GM18505 (cell line): ENCODE data around the gene TMEM117.

Source experiments
- ATAC-seq: cut with Tn5 transposase; IDR thresholded peaks from one replicate; pipeline ENCODE4 v1.9.1; 2021; ENCODE audit not compliant: unreplicated experiment
- POLR2A ChIP-seq: IDR thresholded peaks from 4 replicates; pipeline ENCODE4 v1.6.1; 2011; ENCODE audit warnings: borderline replicate concordance; ENCODE audit not compliant: insufficient read depth, insufficient read length; ENCODE audit errors: extremely low read depth

TMEM117 gene

GRCh38 chr12:43887397-43887796 is 51.5 kb downstream of the TMEM117 start:
- ATAC-seq, result no peak

GRCh38 chr12:43891856-43892574 is 56.1 kb downstream of the TMEM117 start:
- no peak for ATAC-seq
- no peak for TF ChIP-seq POLR2A

More at GRCh38 chr12:43887397-43887796, 51.5 kb downstream of the TMEM117 start:
- no peak for TF ChIP-seq POLR2A

GRCh38 chr12:43893670-43894069 is 57.8 kb downstream of the TMEM117 start:
- no peak for TF ChIP-seq POLR2A
- no peak for ATAC-seq

GRCh38 chr12:43895580-43896206 is 59.8 kb downstream of the TMEM117 start:
- no peak for TF ChIP-seq POLR2A
- ATAC-seq, result no peak

- no peak for ATAC-seq
- no peak for TF ChIP-seq POLR2A
Measured at GRCh38 chr12:43896496-43896895, 60.6 kb downstream of the TMEM117 start.

GRCh38 chr12:43898474-43898873 is 62.6 kb downstream of the TMEM117 start:
- TF ChIP-seq POLR2A, result no peak
- no peak for ATAC-seq

- no peak for ATAC-seq
- TF ChIP-seq POLR2A, result no peak
Measured at GRCh38 chr12:43899574-43899973, 63.7 kb downstream of the TMEM117 start.

GRCh38 chr12:43903686-43904085 is 67.8 kb downstream of the TMEM117 start:
- no peak for TF ChIP-seq POLR2A
- no peak for ATAC-seq

GRCh38 chr12:43912859-43913258 is 77.0 kb downstream of the TMEM117 start:
- no peak for ATAC-seq
- TF ChIP-seq POLR2A, result no peak

GRCh38 chr12:43914391-43914790 is 78.5 kb downstream of the TMEM117 start:
- ATAC-seq, result no peak
- TF ChIP-seq POLR2A, result no peak

- ATAC-seq, result no peak
- TF ChIP-seq POLR2A, result no peak
Measured at GRCh38 chr12:43914923-43915468, 79.1 kb downstream of the TMEM117 start.

GRCh38 chr12:43917896-43918295 is 82.0 kb downstream of the TMEM117 start:
- no peak for ATAC-seq
- no peak for TF ChIP-seq POLR2A

- no peak for TF ChIP-seq POLR2A
- no peak for ATAC-seq
Measured at GRCh38 chr12:43921666-43922337, 85.9 kb downstream of the TMEM117 start.
